GM23338 (cell line): ENCODE results near the gene LANCL1. TPM values are rescaled to one million over a fixed set of nuclear protein-coding genes. Genes with fewer than 3 reads are reported as not detected.

Source experiments
- ATAC-seq: fragments of 200-7000 bp; cut with Tn5 transposase; 3 replicates; pipeline ENCODE4 v1.9.1; 2020
- DNase-seq: peaks from one replicate; pipeline ENCODE4 v3.0.0-alpha.2; 2015; ENCODE audit warnings: low spot score
- H2AFZ ChIP-seq: fragments of 200-600 bp; sonication (generic); 2 replicates; pipeline ENCODE4 v1.8.0; 2016; ENCODE audit warnings: antibody characterized with exemption, mild to moderate bottlenecking, moderate library complexity
- H3F3A ChIP-seq: fragments of 200-600 bp; sonication (generic); replicated peaks from 2 replicates; pipeline ENCODE4 v1.8.0; 2017; ENCODE audit warnings: antibody characterized with exemption, mixed run types, low read depth
- H3K27ac ChIP-seq: fragments of 200-600 bp; sonication (generic); 2 replicates; pipeline ENCODE4 v1.6.1; 2016; ENCODE audit warnings: low read depth
- H3K27me3 ChIP-seq: fragments of 200-600 bp; sonication (generic); 2 replicates; pipeline ENCODE4 v1.8.0; 2016; ENCODE audit warnings: mild to moderate bottlenecking, mixed run types, moderate library complexity; ENCODE audit not compliant: insufficient read depth
- H3K36me3 ChIP-seq: fragments of 200-600 bp; sonication (generic); 2 replicates; pipeline ENCODE4 v1.8.0; 2016; ENCODE audit warnings: mild to moderate bottlenecking; ENCODE audit not compliant: insufficient read depth
- H3K4me1 ChIP-seq: fragments of 200-600 bp; sonication (generic); 2 replicates; pipeline ENCODE4 v1.8.0; 2016; ENCODE audit warnings: mild to moderate bottlenecking, moderate library complexity; ENCODE audit not compliant: insufficient read depth
- H3K4me2 ChIP-seq: fragments of 200-600 bp; sonication (generic); 2 replicates; pipeline ENCODE4 v1.7.1; 2017; ENCODE audit warnings: mixed run types
- H3K4me3 ChIP-seq: fragments of 200-600 bp; sonication (generic); 2 replicates; pipeline ENCODE4 v1.6.1; 2016; ENCODE audit warnings: mixed run types
- H3K79me2 ChIP-seq: fragments of 200-600 bp; sonication (generic); replicated peaks from 2 replicates; pipeline ENCODE4 v1.8.0; 2017; ENCODE audit warnings: mild to moderate bottlenecking; ENCODE audit not compliant: insufficient read depth
- H3K9me2 ChIP-seq: fragments of 200-600 bp; sonication (generic); 2 replicates; pipeline ENCODE4 v1.8.0; 2017; ENCODE audit not compliant: insufficient read depth
- H4K20me1 ChIP-seq: fragments of 200-600 bp; sonication (generic); replicated peaks from 2 replicates; pipeline ENCODE4 v1.8.0; 2017; ENCODE audit warnings: mild to moderate bottlenecking; ENCODE audit not compliant: insufficient read depth
- H3K27ac Mint-ChIP-seq: 2 replicates; pipeline ENCODE4 v1.8.0; 2020; ENCODE audit warnings: inconsistent platforms, mild to moderate bottlenecking, moderate library complexity, mixed read lengths
- H3K27me3 Mint-ChIP-seq: 3 replicates; pipeline ENCODE4 v1.8.0; 2022; ENCODE audit warnings: low read depth, mild to moderate bottlenecking, moderate library complexity, mixed read lengths, inconsistent platforms; ENCODE audit not compliant: insufficient read depth, poor library complexity
- H3K36me3 Mint-ChIP-seq: 3 replicates; pipeline ENCODE4 v1.8.0; 2021; ENCODE audit warnings: low read depth, mild to moderate bottlenecking, inconsistent platforms, moderate library complexity, mixed read lengths
- H3K4me1 Mint-ChIP-seq: 3 replicates; pipeline ENCODE4 v1.8.0; 2020; ENCODE audit warnings: mild to moderate bottlenecking, inconsistent platforms, mixed read lengths
- H3K4me3 Mint-ChIP-seq: 3 replicates; pipeline ENCODE4 v1.8.0; 2021; ENCODE audit warnings: moderate library complexity, mild to moderate bottlenecking, inconsistent platforms, mixed read lengths
- H3K9me3 Mint-ChIP-seq: 3 replicates; pipeline ENCODE4 v1.8.0; 2020; ENCODE audit warnings: moderate library complexity, mild to moderate bottlenecking, inconsistent platforms, mixed read lengths
- CREB1 ChIP-seq: fragments of 250-450 bp; sonication (Bioruptor Pico); IDR thresholded peaks from 2 replicates; pipeline ENCODE4 v1.5.0; 2020; ENCODE audit warnings: low read depth, mild to moderate bottlenecking, moderate library complexity
- CTCF ChIP-seq, 2 experiments: fragments of 200-600 bp in 1 of 2; sonication (generic) in 1 of 2; conservative IDR thresholded peaks; 2 replicates each; pipeline versions ENCODE4 v1.5.1 to v1.6.1; 2016 to 2017; ENCODE audit warnings: antibody characterized with exemption in 2 of 2, low read depth in 2 of 2, mild to moderate bottlenecking in 2 of 2, moderate library complexity in 1 of 2
- ETS1 ChIP-seq: IDR thresholded peaks from 2 replicates; pipeline ENCODE4 v1.6.1; 2016; ENCODE audit warnings: antibody characterized with exemption
- EZH2 ChIP-seq: fragments of 200-600 bp; sonication (generic); IDR thresholded peaks from one replicate; pipeline ENCODE4 v1.8.0; 2017; ENCODE audit warnings: antibody characterized with exemption, mild to moderate bottlenecking, low read depth; ENCODE audit not compliant: unreplicated experiment
- EZH2phosphoT487 ChIP-seq: fragments of 200-600 bp; sonication (generic); IDR thresholded peaks from one replicate; pipeline ENCODE4 v1.8.1; 2018; ENCODE audit warnings: antibody characterized with exemption; ENCODE audit not compliant: unreplicated experiment
- JUNB ChIP-seq: IDR thresholded peaks from one replicate; pipeline ENCODE4 v1.6.1; 2016; ENCODE audit warnings: antibody characterized with exemption; ENCODE audit not compliant: unreplicated experiment
- NANOG ChIP-seq: IDR thresholded peaks from 2 replicates; pipeline ENCODE4 v1.6.1; 2016; ENCODE audit warnings: antibody characterized with exemption, borderline replicate concordance
- POLR2AphosphoS5 ChIP-seq: IDR thresholded peaks from 2 replicates; pipeline ENCODE4 v1.6.1; 2016; ENCODE audit warnings: antibody characterized with exemption, low read depth
- REST ChIP-seq: IDR thresholded peaks from one replicate; pipeline ENCODE4 v1.6.1; 2018; ENCODE audit warnings: antibody characterized with exemption; ENCODE audit not compliant: unreplicated experiment
- STAT1 ChIP-seq: IDR thresholded peaks from one replicate; pipeline ENCODE4 v1.6.1; 2016; ENCODE audit warnings: antibody characterized with exemption; ENCODE audit not compliant: unreplicated experiment
- ZNF114 ChIP-seq: fragments of 250-450 bp; sonication (Bioruptor Pico); IDR thresholded peaks from 2 replicates; pipeline ENCODE4 v1.5.0; 2020; ENCODE audit warnings: mild to moderate bottlenecking, moderate library complexity
- ZNF331 ChIP-seq: fragments of 250-450 bp; sonication (Bioruptor Pico); IDR thresholded peaks from 2 replicates; pipeline ENCODE4 v1.5.0; 2020; ENCODE audit warnings: low read depth, mild to moderate bottlenecking, moderate library complexity
- ZNF462 ChIP-seq: fragments of 250-450 bp; sonication (Bioruptor Pico); IDR thresholded peaks from 2 replicates; pipeline ENCODE4 v1.5.0; 2020; ENCODE audit warnings: mild to moderate bottlenecking, moderate library complexity
- polyA plus RNA-seq: library from polyadenylated mRNA; unstranded; fragments of >200 nt; fragmentation: Nextera tagmentation; extraction: Ambion mirVana; gene quantifications from 2 replicates; pipeline ENCODE4 v1.2.1, GENCODE V29; 2016
- total RNA-seq: library from RNA; depleted of rRNA; stranded (reverse); fragments of >200 nt; shearing (Covaris generic); gene quantifications from 2 replicates; pipeline ENCODE4 v1.2.3, GENCODE V29; 2014

Gene LANCL1
- total and polyA plus RNA-seq, 2 experiments from 2014 or later, result 13.4 to 36.8 TPM

- Histone ChIP-seq H3F3A (no peaks in the 10 kb centered on the region), H3K27ac (no peak overlapping the region), H3K79me2 (peaks cover 3% of the 10 kb centered on the region; the same call in 1 of the 2 replicates), H3K4me3 (no peak overlapping the region), H3K36me3 (peaks cover 10% of the 10 kb centered on the region; the same call in 1 of the 2 replicates), H4K20me1 (no peaks in the 10 kb centered on the region), H3K9me2 (no peaks in the 10 kb centered on the region), H3K4me2 (no peak overlapping the region), H3K27me3 (no peaks in the 10 kb centered on the region), H2AFZ (no peak overlapping the region), H3K4me1 (peaks cover 16% of the 10 kb centered on the region)
- no peak overlapping the region for H3K27ac Mint-ChIP-seq
- no peak overlapping the region for H3K4me3 Mint-ChIP-seq
- ATAC-seq (no peak), DNase-seq (no peak)
- peaks cover 20% of the 10 kb centered on the region; the same call in 2 of the 3 replicates for H3K36me3 Mint-ChIP-seq
- TF ChIP-seq POLR2AphosphoS5 (no peak), REST (no peak), ZNF114 (CRISPR knock-in tag) (no peak), EZH2 (no peak), NANOG (no peak), ETS1 (no peak), STAT1 (no peak), ZNF331 (no peak), ZNF462 (CRISPR knock-in tag) (no peak), JUNB (no peak), CTCF (conservative IDR thresholded peaks at IDR 0.05; ENCODE audit: low read depth in 2 of 2) (no peak), EZH2phosphoT487 (no peak), CREB1 (CRISPR knock-in tag) (no peak)
- H3K4me1 Mint-ChIP-seq, result peaks cover 15% of the 10 kb centered on the region
- no peaks in the 10 kb centered on the region; the same call in 2 of the 3 replicates for H3K9me3 Mint-ChIP-seq
- peaks cover 3% of the 10 kb centered on the region for H3K27me3 Mint-ChIP-seq
Measured at GRCh38 chr2:210474776-210475175, 1.8 kb downstream of the LANCL1 start.
